ENCODE data around the gene CISTR.

GRCh38 chr12:53737951-53738405 is 13.8 kb downstream of the CISTR start:
- TF ChIP-seq, protein P1, sequence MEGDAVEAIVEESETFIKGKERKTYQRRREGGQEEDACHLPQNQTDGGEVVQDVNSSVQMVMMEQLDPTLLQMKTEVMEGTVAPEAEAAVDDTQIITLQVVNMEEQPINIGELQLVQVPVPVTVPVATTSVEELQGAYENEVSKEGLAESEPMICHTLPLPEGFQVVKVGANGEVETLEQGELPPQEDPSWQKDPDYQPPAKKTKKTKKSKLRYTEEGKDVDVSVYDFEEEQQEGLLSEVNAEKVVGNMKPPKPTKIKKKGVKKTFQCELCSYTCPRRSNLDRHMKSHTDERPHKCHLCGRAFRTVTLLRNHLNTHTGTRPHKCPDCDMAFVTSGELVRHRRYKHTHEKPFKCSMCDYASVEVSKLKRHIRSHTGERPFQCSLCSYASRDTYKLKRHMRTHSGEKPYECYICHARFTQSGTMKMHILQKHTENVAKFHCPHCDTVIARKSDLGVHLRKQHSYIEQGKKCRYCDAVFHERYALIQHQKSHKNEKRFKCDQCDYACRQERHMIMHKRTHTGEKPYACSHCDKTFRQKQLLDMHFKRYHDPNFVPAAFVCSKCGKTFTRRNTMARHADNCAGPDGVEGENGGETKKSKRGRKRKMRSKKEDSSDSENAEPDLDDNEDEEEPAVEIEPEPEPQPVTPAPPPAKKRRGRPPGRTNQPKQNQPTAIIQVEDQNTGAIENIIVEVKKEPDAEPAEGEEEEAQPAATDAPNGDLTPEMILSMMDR (IDR thresholded peaks at IDR 0.05), result no peak
- no peak for TF ChIP-seq POLR2A (IDR thresholded peaks at IDR 0.05)

Measured in heart left ventricle (tissue), 13 donors.